AG04450 (cell line): ENCODE measurements around the gene THRB. TPM values are rescaled to one million over a fixed set of nuclear protein-coding genes. Genes with fewer than 3 reads are reported as not detected.

ENCODE experiments used
- CTCF ChIA-PET: fragments of 300-600, 350-600 bp; formaldehyde crosslinking; extraction: SDS; loops from one replicate; lab custom pipeline; 2022; ENCODE audit warnings: antibody characterized with exemption, inconsistent platforms; lab: Charles Lee
- POLR2A ChIA-PET: fragments of 350-600 bp; formaldehyde crosslinking; extraction: SDS; loops from one replicate; lab custom pipeline; 2021; ENCODE audit warnings: antibody characterized with exemption, inconsistent platforms; lab: Yijun Ruan, JAX
- DNase-seq: peaks from one replicate; pipeline ENCODE4 v3.0.0-alpha.2; 2011; ENCODE audit warnings: low read depth, low spot score
- H3K27ac ChIP-seq: one replicate; pipeline ENCODE4 v1.5.1; 2012; ENCODE audit warnings: low read depth, low read length, control low read depth
- H3K27me3 ChIP-seq: one replicate; pipeline ENCODE4 v1.6.0; 2012; ENCODE audit warnings: low read length; ENCODE audit not compliant: control insufficient read depth, insufficient read depth
- H3K4me3 ChIP-seq: 2 replicates; pipeline ENCODE4 v1.5.1; 2011; ENCODE audit warnings: mild to moderate bottlenecking, low read depth, low read length, control low read depth
- H3K9me3 ChIP-seq: 2 replicates; pipeline ENCODE4 v1.5.1; 2012; ENCODE audit warnings: low read length; ENCODE audit not compliant: control insufficient read depth, insufficient read depth
- CTCF ChIP-seq: IDR thresholded peaks from 2 replicates; pipeline ENCODE4 v1.5.1; 2011; ENCODE audit warnings: low read depth, low read length, control low read depth, inconsistent platforms
- polyA plus RNA-seq: library from polyadenylated mRNA; depleted of rRNA; stranded (reverse); fragments of >200 nt; gene quantifications from 2 replicates; pipeline ENCODE4 v1.2.3, GENCODE V29; 2011

THRB gene
- polyA plus RNA-seq, 1 experiment = 0.02 TPM

- H3K27ac ChIP-seq = no peak overlapping the region
- ChIA-PET CTCF (no interaction called here), POLR2A (no interaction called here)
- peaks cover 4% of the 10 kb centered on the region; the same call in 1 of the 2 replicates for H3K9me3 ChIP-seq
- peaks cover 24% of the 10 kb centered on the region for H3K27me3 ChIP-seq
- peak overlapping the region; percentile 34; the same call in 1 of the 2 replicates for H3K4me3 ChIP-seq
- DNase-seq = no peak
- no peak for TF ChIP-seq CTCF
Observed at GRCh38 chr3:24493746-24494617, 668 bp downstream of the THRB start.

GRCh38 chr3:24492971-24493551 lies 1.6 kb downstream of the THRB start:
- peaks cover 4% of the 10 kb centered on the region; the same call in 1 of the 2 replicates for H3K9me3 ChIP-seq
- peaks cover 24% of the 10 kb centered on the region for H3K27me3 ChIP-seq
- no peak overlapping the region for H3K4me3 ChIP-seq
- TF ChIP-seq CTCF = no peak
- CTCF ChIA-PET = no interaction called here
- H3K27ac ChIP-seq = no peak overlapping the region
- no peak for DNase-seq
- POLR2A ChIA-PET = no interaction called here

DNA sequence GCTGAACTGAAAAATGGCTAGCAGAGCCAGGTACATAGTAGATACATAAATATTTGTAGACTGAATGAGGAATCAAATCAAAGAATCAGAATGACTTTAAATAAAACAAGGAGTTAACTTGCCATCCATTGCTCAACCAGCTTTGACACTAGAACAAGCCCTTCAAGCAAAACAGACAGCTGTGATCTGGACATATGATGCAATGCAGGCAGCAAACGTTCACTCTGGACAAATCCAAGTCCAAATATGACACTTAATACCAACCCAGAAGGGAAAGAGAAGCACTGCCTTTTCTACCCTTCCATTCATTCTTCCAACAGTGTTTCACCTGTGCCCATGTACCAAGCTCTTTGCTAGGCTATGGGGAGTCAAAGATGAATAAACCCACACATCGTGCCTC lies 4.5 kb downstream of the THRB start:
- ChIA-PET CTCF (no interaction called here), POLR2A (no interaction called here)
- no peak for DNase-seq
- no peaks in the 10 kb centered on the region for H3K9me3 ChIP-seq
- H3K27ac ChIP-seq = no peak overlapping the region
- peaks cover 16% of the 10 kb centered on the region for H3K27me3 ChIP-seq
- no peak overlapping the region for H3K4me3 ChIP-seq
- no peak for TF ChIP-seq CTCF

DNA sequence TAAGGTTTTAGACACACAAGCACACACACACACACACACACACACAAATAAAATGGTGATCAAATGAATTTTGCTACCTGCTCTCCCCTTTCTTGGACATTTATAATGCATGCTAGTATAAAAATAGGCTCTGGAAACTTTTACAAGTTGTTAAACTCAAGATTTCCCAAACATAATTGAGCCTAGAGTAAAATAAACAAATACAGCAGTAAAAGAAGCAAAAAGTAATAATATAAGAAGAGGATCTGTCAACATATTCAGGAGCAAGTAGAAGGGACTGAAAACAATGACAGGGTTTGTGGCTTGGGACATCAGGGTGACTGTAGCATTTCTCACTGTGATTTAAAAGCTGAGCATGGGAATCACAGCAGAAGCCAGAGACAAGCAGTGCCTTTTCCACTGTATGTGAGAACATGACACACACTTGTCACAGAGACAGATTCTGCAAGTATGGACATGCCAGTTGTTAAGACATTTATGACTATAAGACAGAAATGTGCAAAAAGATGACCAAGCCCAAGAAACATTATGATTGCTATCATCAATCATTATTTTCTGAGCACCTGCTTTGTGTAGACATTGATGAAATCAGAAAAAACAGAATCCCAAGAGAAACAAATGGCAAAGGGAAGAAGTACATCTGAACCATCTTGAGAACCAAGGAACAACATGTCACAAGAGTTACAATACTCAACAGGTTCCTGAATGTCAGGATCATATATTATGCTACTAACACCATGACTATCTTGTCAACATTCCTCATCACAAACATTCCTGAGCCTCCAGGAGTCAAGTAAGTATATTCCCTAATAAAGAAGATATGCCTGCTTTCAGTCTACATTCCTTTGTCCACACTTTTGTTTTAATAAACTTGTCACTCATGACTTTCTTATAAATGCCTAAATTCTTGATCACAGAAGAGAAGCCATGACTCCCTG lies 7.1 kb downstream of the THRB start:
- no peaks in the 10 kb centered on the region for H3K27me3 ChIP-seq
- ChIA-PET CTCF (no interaction called here), POLR2A (no interaction called here)
- no peak for TF ChIP-seq CTCF
- no peak for DNase-seq
- H3K4me3 ChIP-seq = no peak overlapping the region
- no peak overlapping the region for H3K27ac ChIP-seq
- no peaks in the 10 kb centered on the region for H3K9me3 ChIP-seq
